Uterus (tissue), 4 donors: ENCODE measurements around the gene FAHD1. TPM values are rescaled to one million over a fixed set of nuclear protein-coding genes. Genes with fewer than 3 reads are reported as not detected.

Source experiments
- DNase-seq, 2 donors: peaks; one replicate each; pipeline ENCODE4 v3.0.0-alpha.2; 2019 to 2020
- H3K27ac ChIP-seq, 2 donors: fragments of 200-600 bp; sonication (generic); 1 replicate in 1 of 2; 2 replicates in 1 of 2; pipeline ENCODE4 v1.5.1; 2016 to 2018
- H3K27me3 ChIP-seq, 2 donors: fragments of 200-600 bp; sonication (generic); one replicate each; pipeline ENCODE4 v1.5.1; 2018 to 2019; ENCODE audit warnings: control low read depth in 1 of 2
- H3K36me3 ChIP-seq, 2 donors: fragments of 200-600 bp; sonication (generic); one replicate each; pipeline ENCODE4 v1.5.1; 2019; ENCODE audit warnings: control low read depth in 1 of 2
- H3K4me1 ChIP-seq, 2 donors: fragments of 200-600 bp; sonication (generic); one replicate each; pipeline ENCODE4 v1.5.1; 2018 to 2019; ENCODE audit warnings: control low read depth in 1 of 2
- H3K4me3 ChIP-seq, 2 donors: fragments of 200-600 bp; sonication (generic); 1 replicate in 1 of 2; 2 replicates in 1 of 2; pipeline ENCODE4 v1.5.1; 2018 to 2019; ENCODE audit warnings: mild to moderate bottlenecking in 1 of 2
- H3K9me3 ChIP-seq, 2 donors: fragments of 200-600 bp; sonication (generic); one replicate each; pipeline ENCODE4 v1.5.1; 2019; ENCODE audit warnings: control low read depth in 1 of 2
- POLR2A ChIP-seq, 2 donors: fragments of 450-650 bp; IDR thresholded peaks; one replicate each; pipeline ENCODE4 v1.6.1; 2016; ENCODE audit warnings: antibody characterized with exemption in 2 of 2, mild to moderate bottlenecking in 1 of 2, moderate library complexity in 1 of 2
- intact Hi-C: fragments of 100-400 bp; cut with DNase I; formaldehyde crosslinking; loops from one replicate; pipeline ENCODE4 v1.15.1; 2023; ENCODE audit warnings: low total_unique reads
- total RNA-seq, 4 donors: library from RNA; depleted of rRNA in 3 of 4; stranded (reverse); fragments of >200 nt in 3 of 4; gene quantifications; one replicate each; pipeline versions ENCODE4 v1.1.0 to v1.2.4, GENCODE V29; 2014 to 2023
- TF ChIP-seq, protein P1 (sequence below), 4 experiments: fragments of 200-600 bp in 2 of 4; fragments of 450-650 bp in 2 of 4; sonication (generic) in 2 of 4; IDR thresholded peaks; one replicate each; pipeline ENCODE4 v1.5.1; 2016 to 2019; ENCODE audit warnings: antibody characterized with exemption in 4 of 4, mild to moderate bottlenecking in 2 of 4, moderate library complexity in 1 of 4
- donor health status: DM: yes; HTN: yes; CAD: no.

The FAHD1 gene
- total RNA-seq, 4 donors from 2014 or later, result 3.5 to 115 (median 22.2) TPM

DNA sequence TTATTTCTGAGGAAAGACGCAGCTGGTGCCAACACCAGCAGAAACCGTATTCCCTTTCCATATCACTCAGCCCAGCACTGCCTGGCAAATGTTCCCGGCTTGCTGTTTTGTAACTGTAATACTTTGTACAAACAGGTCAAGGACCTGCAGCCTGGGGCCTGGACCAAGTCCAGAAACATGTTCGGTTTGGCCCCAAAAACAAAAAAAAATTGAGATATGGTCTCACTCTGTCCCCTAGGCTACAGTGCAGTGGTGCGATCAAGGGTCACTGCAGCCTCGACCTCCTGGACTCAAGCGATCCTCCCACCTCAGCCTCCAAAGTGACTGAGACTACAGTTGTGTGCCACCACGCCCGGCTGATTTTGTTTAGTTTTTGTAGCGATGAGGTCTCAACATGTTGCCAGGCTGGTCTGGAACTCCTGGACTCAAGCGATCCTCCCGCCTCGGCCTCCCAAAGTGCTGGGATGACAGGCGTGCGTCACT is 1.6 kb upstream of the FAHD1 start:
- Histone ChIP-seq H3K27me3 (no peaks in the 10 kb centered on the region), H3K27ac (no peak overlapping the region), H3K36me3 (no peaks in the 10 kb centered on the region), H3K4me1 (peaks cover 0 to 12% of the 10 kb centered on the region in 2 donors), H3K4me3 (peak overlapping the region; percentile 95 to 96), H3K9me3 (no peaks in the 10 kb centered on the region)
- no peak for TF ChIP-seq POLR2A (IDR thresholded peaks at IDR 0.05)
- TF ChIP-seq, protein P1, sequence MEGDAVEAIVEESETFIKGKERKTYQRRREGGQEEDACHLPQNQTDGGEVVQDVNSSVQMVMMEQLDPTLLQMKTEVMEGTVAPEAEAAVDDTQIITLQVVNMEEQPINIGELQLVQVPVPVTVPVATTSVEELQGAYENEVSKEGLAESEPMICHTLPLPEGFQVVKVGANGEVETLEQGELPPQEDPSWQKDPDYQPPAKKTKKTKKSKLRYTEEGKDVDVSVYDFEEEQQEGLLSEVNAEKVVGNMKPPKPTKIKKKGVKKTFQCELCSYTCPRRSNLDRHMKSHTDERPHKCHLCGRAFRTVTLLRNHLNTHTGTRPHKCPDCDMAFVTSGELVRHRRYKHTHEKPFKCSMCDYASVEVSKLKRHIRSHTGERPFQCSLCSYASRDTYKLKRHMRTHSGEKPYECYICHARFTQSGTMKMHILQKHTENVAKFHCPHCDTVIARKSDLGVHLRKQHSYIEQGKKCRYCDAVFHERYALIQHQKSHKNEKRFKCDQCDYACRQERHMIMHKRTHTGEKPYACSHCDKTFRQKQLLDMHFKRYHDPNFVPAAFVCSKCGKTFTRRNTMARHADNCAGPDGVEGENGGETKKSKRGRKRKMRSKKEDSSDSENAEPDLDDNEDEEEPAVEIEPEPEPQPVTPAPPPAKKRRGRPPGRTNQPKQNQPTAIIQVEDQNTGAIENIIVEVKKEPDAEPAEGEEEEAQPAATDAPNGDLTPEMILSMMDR (IDR thresholded peaks at IDR 0.05), result no peak
- DNase-seq, result no peak
- intact Hi-C loops, result no loop called here

DNA sequence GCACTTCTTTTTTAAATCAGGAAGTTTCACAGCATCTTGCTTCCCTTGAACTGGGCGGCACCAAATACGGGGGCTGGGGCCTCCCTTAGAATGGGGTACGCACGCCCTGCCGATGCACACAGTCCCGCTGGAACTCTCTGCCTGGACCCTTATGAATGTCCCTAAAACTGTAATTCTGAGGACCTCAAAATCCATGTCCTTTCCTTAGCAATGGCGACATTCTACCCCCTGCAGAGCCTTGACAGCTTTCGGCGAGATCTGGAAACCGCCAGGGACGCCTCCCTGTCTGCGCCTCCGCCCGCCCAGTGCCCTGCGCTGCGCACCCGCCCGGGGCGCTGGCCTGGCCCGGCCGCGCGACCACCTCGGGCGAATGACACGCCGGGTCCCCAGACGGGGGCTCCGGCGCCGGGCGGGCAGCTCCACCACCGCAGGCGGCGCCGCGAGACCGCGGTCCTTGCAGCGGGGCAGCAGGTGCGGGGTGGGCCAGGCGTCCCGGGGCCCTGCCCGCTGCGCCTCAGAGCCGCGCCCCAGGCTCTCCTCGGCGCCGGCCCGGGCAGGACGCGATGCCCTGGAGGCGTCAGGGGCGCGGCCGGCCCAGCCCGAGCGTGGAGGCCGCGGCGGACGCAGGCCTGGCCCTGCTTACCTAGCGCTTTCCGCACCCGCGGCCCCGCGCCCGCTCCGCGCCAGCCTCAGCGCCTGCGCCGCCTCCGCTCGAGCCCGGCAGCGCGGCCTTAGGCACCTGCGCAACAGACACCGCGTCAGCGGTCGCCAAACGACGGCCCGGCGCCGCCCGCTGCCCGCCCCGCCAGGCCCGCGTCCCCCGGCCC is 929 bp upstream of the FAHD1 start:
- Histone ChIP-seq H3K4me1 (peaks cover 0 to 12% of the 10 kb centered on the region in 2 donors), H3K27me3 (no peaks in the 10 kb centered on the region), H3K9me3 (no peaks in the 10 kb centered on the region), H3K4me3 (peak overlapping the region; percentile 95 to 96), H3K27ac (peak overlapping the region; percentile 49 to 75), H3K36me3 (no peaks in the 10 kb centered on the region)
- TF ChIP-seq POLR2A (IDR thresholded peaks at IDR 0.05), result no peak
- TF ChIP-seq, protein P1 (IDR thresholded peaks at IDR 0.05), result peak in 1 of 4 experiments; percentile 7
- intact Hi-C loops, result no loop called here
- DNase-seq, result no peak

DNA sequence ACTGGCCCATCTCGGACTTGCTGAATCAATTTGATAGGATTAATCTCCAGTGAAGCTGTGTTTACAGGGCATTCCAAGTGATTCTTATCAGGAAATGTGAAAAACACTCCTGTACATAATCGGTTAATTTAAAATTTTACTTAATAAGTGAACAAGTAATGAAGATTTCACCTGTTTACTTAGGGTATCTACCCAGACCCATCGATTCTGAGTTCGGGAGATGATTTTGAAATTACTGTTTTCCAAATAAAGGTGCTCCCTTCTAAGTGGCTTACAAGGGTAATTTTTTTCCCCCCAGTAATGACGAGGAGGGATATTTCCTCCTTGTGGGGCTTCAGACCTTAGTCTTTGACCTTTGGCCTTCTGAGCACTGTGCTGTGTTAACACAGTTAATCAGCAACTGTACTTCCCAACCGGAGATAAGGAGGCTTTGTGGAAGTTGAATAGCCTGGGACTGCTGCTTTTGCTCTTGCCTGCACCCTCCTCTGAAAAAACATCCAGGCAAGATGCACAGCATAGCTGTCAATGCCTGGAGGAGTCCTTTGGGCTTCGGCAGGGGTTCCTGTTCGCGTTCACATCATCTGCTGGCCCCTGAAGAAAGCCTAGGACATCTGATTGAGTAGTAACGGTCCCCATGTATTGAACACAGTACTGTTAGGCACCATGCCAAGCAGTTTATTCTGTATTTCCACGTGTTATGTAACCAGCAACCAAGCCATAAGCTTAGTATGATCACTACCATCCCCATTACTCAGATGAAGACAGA is 1.8 kb downstream of the FAHD1 start:
- Histone ChIP-seq H3K4me1 (peaks cover 0 to 12% of the 10 kb centered on the region in 2 donors), H3K36me3 (no peaks in the 10 kb centered on the region), H3K27ac (no peak overlapping the region), H3K4me3 (no peak overlapping the region), H3K27me3 (no peaks in the 10 kb centered on the region), H3K9me3 (no peaks in the 10 kb centered on the region)
- intact Hi-C loops, result no loop called here
- DNase-seq, result no peak
- TF ChIP-seq, protein P1 (IDR thresholded peaks at IDR 0.05), result no peak
- no peak for TF ChIP-seq POLR2A (IDR thresholded peaks at IDR 0.05)

DNA sequence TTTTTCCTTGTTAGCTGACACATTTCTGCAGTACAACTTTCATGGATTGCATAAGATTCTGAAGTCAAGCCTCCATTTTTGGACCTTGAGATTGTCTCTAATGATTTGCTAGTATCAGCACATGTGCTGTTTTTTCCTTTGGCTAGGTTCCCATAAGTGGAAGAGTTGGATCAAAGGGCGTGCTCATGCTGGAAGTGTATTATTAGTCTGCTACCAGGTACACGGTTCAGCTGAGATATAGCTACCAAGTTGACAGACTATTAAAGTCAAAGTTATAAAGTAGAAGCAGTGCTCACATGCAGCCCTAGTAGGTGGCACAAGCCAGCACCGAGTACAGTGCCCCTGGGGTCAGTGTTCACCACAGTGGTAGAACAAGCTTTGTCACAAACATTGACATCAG is 3.2 kb downstream of the FAHD1 start:
- H3K9me3 ChIP-seq, result no peaks in the 10 kb centered on the region
- no peak overlapping the region for H3K27ac ChIP-seq
- intact Hi-C loops, result no loop called here
- no peak overlapping the region for H3K4me3 ChIP-seq
- peaks cover 0 to 10% of the 10 kb centered on the region in 2 donors for H3K4me1 ChIP-seq
- TF ChIP-seq POLR2A (IDR thresholded peaks at IDR 0.05), result no peak
- TF ChIP-seq, protein P1 (IDR thresholded peaks at IDR 0.05), result no peak
- H3K27me3 ChIP-seq, result no peaks in the 10 kb centered on the region
- H3K36me3 ChIP-seq, result no peaks in the 10 kb centered on the region
- no peak for DNase-seq
